ENCODE data around the gene NDRG2. TPM values are rescaled to one million over a fixed set of nuclear protein-coding genes. Genes with fewer than 3 reads are reported as not detected.

Gene NDRG2
- total and polyA plus RNA-seq, 7 experiments from 2014 or later, result 5.9 to 39.9 (median 35.1) TPM

GRCh38 chr14:21070610-21071224, 45.9 kb upstream of the NDRG2 start:
- DNase-seq (peak in 4 of 9 donors; percentile 26 to 29 (median 27)), ATAC-seq (peak; percentile 28)
- intact Hi-C loops (cut with micrococcal nuclease), result loop anchor here in 1 of 2 donors (1.0 to 5.0 kb wide), 2 partner anchors 17 to 43 kb away; partner anchors contain the start of gene NDRG2
- H3K27ac Mint-ChIP-seq, result peak overlapping the region in 7 of 9 donors; percentile 21 to 76 (median 51)
- H3K4me3 Mint-ChIP-seq, result peak overlapping the region; percentile 69 to 90 (median 82)
- Histone ChIP-seq H3K27me3 (ENCODE audit: control insufficient read depth in 2 of 2, insufficient read depth in 2 of 2, low read length in 2 of 2) (peaks cover 20 to 36% of the 10 kb centered on the region in 2 donors), H3K27ac (ENCODE audit: low read depth, low read length) (no peak overlapping the region), H3K4me1 (ENCODE audit: control insufficient read depth in 2 of 2, insufficient read depth in 2 of 2, low read length in 2 of 2) (peaks cover 21 to 29% of the 10 kb centered on the region in 2 donors), H3K4me3 (ENCODE audit: low read length) (peak overlapping the region; percentile 43), H3K9me3 (ENCODE audit: control insufficient read depth in 2 of 3, low read length in 3 of 3) (no peaks in the 10 kb centered on the region), H3K36me3 (ENCODE audit: control insufficient read depth in 2 of 3, insufficient read depth in 3 of 3, low read length in 3 of 3) (no peaks in the 10 kb centered on the region)
- H3K36me3 Mint-ChIP-seq, result no peaks in the 10 kb centered on the region
- POLR2A ChIA-PET, result interaction anchor here (0.7 to 3.1 kb wide), 8 partner anchors 9 to 431 kb away, joined by 3 to 14 read pairs (median 4); partner anchors contain the start of gene TMEM253
- H3K27me3 Mint-ChIP-seq, result peaks cover 58 to 73% (median 68%) of the 10 kb centered on the region in 5 donors
- H3K4me1 Mint-ChIP-seq, result peaks cover 23 to 40% (median 35%) of the 10 kb centered on the region in 7 donors
- H3K9me3 Mint-ChIP-seq, result peaks cover 0 to 1% (median 0%) of the 10 kb centered on the region in 11 donors
- CTCF ChIA-PET, result interaction anchor here (0.5 to 2.1 kb wide), 7 partner anchors 22 to 1866 kb away, joined by 3 to 15 read pairs (median 5); no protein-coding TSS in a partner anchor

- POLR2A ChIA-PET, result interaction anchor here (0.7 to 3.1 kb wide), 3 partner anchors 8 to 34 kb away, joined by 3 to 14 read pairs (median 4); partner anchors contain the start of gene TMEM253
- no peak within 1 kb of the TSS for H3K27ac ChIP-seq (ENCODE audit: low read depth, low read length)
- DNase-seq (no peak), ATAC-seq (peak; percentile 10)
- H3K4me1 ChIP-seq (ENCODE audit: control insufficient read depth in 2 of 2, insufficient read depth in 2 of 2, low read length in 2 of 2), result peaks cover 21 to 29% of the 10 kb centered on the region in 2 donors
- Mint-ChIP-seq H3K27me3 (peaks cover 64 to 78% (median 73%) of the 10 kb centered on the region in 5 donors), H3K4me1 (peaks cover 23 to 40% (median 35%) of the 10 kb centered on the region in 7 donors), H3K9me3 (peaks cover 0 to 1% (median 0%) of the 10 kb centered on the region in 11 donors), H3K4me3 (peak within 1 kb of the TSS; percentile 76 to 90 (median 84)), H3K36me3 (no peaks in the 10 kb centered on the region), H3K27ac (peak within 1 kb of the TSS in 7 of 9 donors; percentile 21 to 76 (median 57))
- intact Hi-C loops (cut with micrococcal nuclease), result loop anchor here in 1 of 2 donors (5.0 kb wide), 1 partner anchor 43 kb away; the partner anchor contains the start of gene NDRG2
- CTCF ChIA-PET, result interaction anchor here (0.5 to 2.1 kb wide), 6 partner anchors 26 to 1866 kb away, joined by 3 to 15 read pairs (median 4); no protein-coding TSS in a partner anchor
- no peaks in the 10 kb centered on the region for H3K9me3 ChIP-seq (ENCODE audit: control insufficient read depth in 2 of 3, low read length in 3 of 3)
- H3K27me3 ChIP-seq (ENCODE audit: control insufficient read depth in 2 of 2, insufficient read depth in 2 of 2, low read length in 2 of 2), result peaks cover 20 to 39% of the 10 kb centered on the region in 2 donors
- peak within 1 kb of the TSS; percentile 43 for H3K4me3 ChIP-seq (ENCODE audit: low read length)
- H3K36me3 ChIP-seq (ENCODE audit: control insufficient read depth in 2 of 3, insufficient read depth in 3 of 3, low read length in 3 of 3), result no peaks in the 10 kb centered on the region
Observed at GRCh38 chr14:21070083-21070609, 45.3 kb upstream of the NDRG2 start, which contains the start of gene ARHGEF40. Gene ARHGEF40 (plus strand): TSS chr14:21070304. CDS start chr14:21070397, 93 bp downstream.

- POLR2A ChIA-PET, result interaction anchor here (1.1 to 1.7 kb wide), 3 partner anchors 8 to 36 kb away, joined by 3 to 10 read pairs (median 4); no protein-coding TSS in a partner anchor
- H3K27ac ChIP-seq (ENCODE audit: low read depth, low read length), result no peak overlapping the region
- H3K9me3 ChIP-seq (ENCODE audit: control insufficient read depth in 2 of 3, low read length in 3 of 3), result no peaks in the 10 kb centered on the region
- CTCF ChIA-PET, result interaction anchor here (1.4 to 5.3 kb wide), 7 partner anchors 23 to 55 kb away, joined by 5 to 76 read pairs (median 7); partner anchors contain the start of gene TMEM253
- peak in 4 of 9 donors; percentile 14 to 27 (median 24) for DNase-seq
- Mint-ChIP-seq H3K4me3 (peak overlapping the region; percentile 68 to 89 (median 82)), H3K4me1 (peaks cover 23 to 40% (median 35%) of the 10 kb centered on the region in 7 donors), H3K27me3 (peaks cover 66 to 81% (median 74%) of the 10 kb centered on the region in 5 donors), H3K36me3 (no peaks in the 10 kb centered on the region), H3K27ac (peak overlapping the region in 3 of 9 donors; percentile 69 to 76 (median 75)), H3K9me3 (peaks cover 0 to 1% (median 0%) of the 10 kb centered on the region in 11 donors)
- intact Hi-C loops (cut with micrococcal nuclease), result loop anchor here (1.0 to 5.0 kb wide), 5 partner anchors 18 to 67 kb away; partner anchors contain the start of gene NDRG2 (in 2 of the 2)
- no peak for ATAC-seq
- peaks cover 20 to 39% of the 10 kb centered on the region in 2 donors for H3K27me3 ChIP-seq (ENCODE audit: control insufficient read depth in 2 of 2, insufficient read depth in 2 of 2, low read length in 2 of 2)
- H3K4me1 ChIP-seq (ENCODE audit: control insufficient read depth in 2 of 2, insufficient read depth in 2 of 2, low read length in 2 of 2), result peaks cover 21 to 29% of the 10 kb centered on the region in 2 donors
- H3K36me3 ChIP-seq (ENCODE audit: control insufficient read depth in 2 of 3, insufficient read depth in 3 of 3, low read length in 3 of 3), result no peaks in the 10 kb centered on the region
- H3K4me3 ChIP-seq (ENCODE audit: low read length), result peak overlapping the region; percentile 36
Observed at GRCh38 chr14:21069388-21070082, 44.7 kb upstream of the NDRG2 start.

- Mint-ChIP-seq H3K4me1 (peaks cover 23 to 40% (median 35%) of the 10 kb centered on the region in 7 donors), H3K9me3 (peaks cover 0 to 1% (median 0%) of the 10 kb centered on the region in 11 donors), H3K36me3 (no peaks in the 10 kb centered on the region), H3K27ac (peak overlapping the region in 4 of 9 donors; percentile 62 to 85 (median 73)), H3K27me3 (peaks cover 68 to 82% (median 77%) of the 10 kb centered on the region in 5 donors), H3K4me3 (peak overlapping the region; percentile 68 to 89 (median 82))
- peak overlapping the region; percentile 41 for H3K4me3 ChIP-seq (ENCODE audit: low read length)
- peaks cover 21 to 29% of the 10 kb centered on the region in 2 donors for H3K4me1 ChIP-seq (ENCODE audit: control insufficient read depth in 2 of 2, insufficient read depth in 2 of 2, low read length in 2 of 2)
- peak; percentile 63 for ATAC-seq
- no peak overlapping the region for H3K27ac ChIP-seq (ENCODE audit: low read depth, low read length)
- H3K9me3 ChIP-seq (ENCODE audit: control insufficient read depth in 2 of 3, low read length in 3 of 3), result no peaks in the 10 kb centered on the region
- CTCF ChIA-PET, result interaction anchor here (0.6 to 5.3 kb wide), 15 partner anchors 11 to 1032 kb away, joined by 3 to 76 read pairs (median 4); partner anchors contain the start of genes RNASE8 and TMEM253
- peak in 7 of 9 donors; percentile 35 to 60 (median 50) for DNase-seq
- intact Hi-C loops (cut with micrococcal nuclease), result loop anchor here (1.0 to 2.0 kb wide), 6 partner anchors 19 to 68 kb away; partner anchors contain the start of gene NDRG2 (in 1 of the 2)
- POLR2A ChIA-PET, result interaction anchor here (1.1 to 1.6 kb wide), 2 partner anchors 19 to 36 kb away, joined by 4 to 10 read pairs; no protein-coding TSS in a partner anchor
- H3K36me3 ChIP-seq (ENCODE audit: control insufficient read depth in 2 of 3, insufficient read depth in 3 of 3, low read length in 3 of 3), result no peaks in the 10 kb centered on the region
- peaks cover 20 to 39% of the 10 kb centered on the region in 2 donors for H3K27me3 ChIP-seq (ENCODE audit: control insufficient read depth in 2 of 2, insufficient read depth in 2 of 2, low read length in 2 of 2)
Observed at GRCh38 chr14:21068521-21069387, 43.9 kb upstream of the NDRG2 start.

GRCh38 chr14:21066882-21067502, 42.1 kb upstream of the NDRG2 start:
- Mint-ChIP-seq H3K27me3 (peaks cover 63 to 82% (median 79%) of the 10 kb centered on the region in 5 donors), H3K36me3 (no peaks in the 10 kb centered on the region), H3K27ac (no peak overlapping the region), H3K9me3 (no peaks in the 10 kb centered on the region), H3K4me1 (peaks cover 23 to 33% (median 29%) of the 10 kb centered on the region in 7 donors), H3K4me3 (no peak overlapping the region)
- POLR2A ChIA-PET, result interaction anchor here (1.1 kb wide), 1 partner anchor 38 kb away, joined by 8 read pairs; no protein-coding TSS in a partner anchor
- CTCF ChIA-PET, result interaction anchor here (0.6 to 5.3 kb wide), 5 partner anchors 28 to 52 kb away, joined by 3 to 76 read pairs (median 4); no protein-coding TSS in a partner anchor
- Histone ChIP-seq H3K27ac (ENCODE audit: low read depth, low read length) (no peak overlapping the region), H3K36me3 (ENCODE audit: control insufficient read depth in 2 of 3, insufficient read depth in 3 of 3, low read length in 3 of 3) (no peaks in the 10 kb centered on the region), H3K27me3 (ENCODE audit: control insufficient read depth in 2 of 2, insufficient read depth in 2 of 2, low read length in 2 of 2) (peaks cover 9 to 37% of the 10 kb centered on the region in 2 donors), H3K4me1 (ENCODE audit: control insufficient read depth in 2 of 2, insufficient read depth in 2 of 2, low read length in 2 of 2) (peaks cover 21 to 29% of the 10 kb centered on the region in 2 donors), H3K4me3 (ENCODE audit: low read length) (no peak overlapping the region), H3K9me3 (ENCODE audit: control insufficient read depth in 2 of 3, low read length in 3 of 3) (no peaks in the 10 kb centered on the region)
- no peak for ATAC-seq
- intact Hi-C loops (cut with micrococcal nuclease), result loop anchor here in 1 of 2 donors (1.0 to 2.0 kb wide), 2 partner anchors 37 to 52 kb away; no protein-coding TSS in a partner anchor
- DNase-seq, result peak in 3 of 9 donors; percentile 13 to 31 (median 24)
